ENCODE results near the gene COL2A1. TPM values are rescaled to one million over a fixed set of nuclear protein-coding genes. Genes with fewer than 3 reads are reported as not detected.
"Not testable (repeated sequence)": the region's sequence is repeated elsewhere in the genome, so short reads cannot be mapped to it uniquely, and the experiment has no call there.

Gene COL2A1
- total RNA-seq, 1 donor from 2014 or later, result 1.9 TPM

- H3K4me3 Mint-ChIP-seq (ENCODE audit: unreplicated experiment), result no peak overlapping the region
- peaks cover 11% of the 10 kb centered on the region for H3K27me3 Mint-ChIP-seq (ENCODE audit: unreplicated experiment)
- H3K9me3 Mint-ChIP-seq (ENCODE audit: unreplicated experiment), result peaks cover 8% of the 10 kb centered on the region
- H3K36me3 Mint-ChIP-seq (ENCODE audit: low read depth, unreplicated experiment), result peaks cover 9% of the 10 kb centered on the region
- peaks cover 12% of the 10 kb centered on the region for H3K4me1 Mint-ChIP-seq (ENCODE audit: unreplicated experiment)
- DNase-seq (ENCODE audit: low spot score), result no peak
- H3K27ac Mint-ChIP-seq (ENCODE audit: unreplicated experiment), result no peak overlapping the region
- TF ChIP-seq, protein P1, sequence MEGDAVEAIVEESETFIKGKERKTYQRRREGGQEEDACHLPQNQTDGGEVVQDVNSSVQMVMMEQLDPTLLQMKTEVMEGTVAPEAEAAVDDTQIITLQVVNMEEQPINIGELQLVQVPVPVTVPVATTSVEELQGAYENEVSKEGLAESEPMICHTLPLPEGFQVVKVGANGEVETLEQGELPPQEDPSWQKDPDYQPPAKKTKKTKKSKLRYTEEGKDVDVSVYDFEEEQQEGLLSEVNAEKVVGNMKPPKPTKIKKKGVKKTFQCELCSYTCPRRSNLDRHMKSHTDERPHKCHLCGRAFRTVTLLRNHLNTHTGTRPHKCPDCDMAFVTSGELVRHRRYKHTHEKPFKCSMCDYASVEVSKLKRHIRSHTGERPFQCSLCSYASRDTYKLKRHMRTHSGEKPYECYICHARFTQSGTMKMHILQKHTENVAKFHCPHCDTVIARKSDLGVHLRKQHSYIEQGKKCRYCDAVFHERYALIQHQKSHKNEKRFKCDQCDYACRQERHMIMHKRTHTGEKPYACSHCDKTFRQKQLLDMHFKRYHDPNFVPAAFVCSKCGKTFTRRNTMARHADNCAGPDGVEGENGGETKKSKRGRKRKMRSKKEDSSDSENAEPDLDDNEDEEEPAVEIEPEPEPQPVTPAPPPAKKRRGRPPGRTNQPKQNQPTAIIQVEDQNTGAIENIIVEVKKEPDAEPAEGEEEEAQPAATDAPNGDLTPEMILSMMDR (IDR thresholded peaks at IDR 0.05; ENCODE audit: unreplicated experiment), result no peak
These were observed 42.1 kb downstream of the COL2A1 start for GRCh38 chr12:47962198-47962597.

GRCh38 chr12:47957671-47958070 lies 46.6 kb downstream of the COL2A1 start:
- H3K36me3 Mint-ChIP-seq (ENCODE audit: low read depth, unreplicated experiment), result peaks cover 15% of the 10 kb centered on the region
- DNase-seq (ENCODE audit: low spot score); H3K27me3 Mint-ChIP-seq (ENCODE audit: unreplicated experiment); H3K4me1 Mint-ChIP-seq (ENCODE audit: unreplicated experiment); H3K27ac Mint-ChIP-seq (ENCODE audit: unreplicated experiment); H3K4me3 Mint-ChIP-seq (ENCODE audit: unreplicated experiment): not testable (repeated sequence)
- H3K9me3 Mint-ChIP-seq (ENCODE audit: unreplicated experiment), result peaks cover 14% of the 10 kb centered on the region

DNA sequence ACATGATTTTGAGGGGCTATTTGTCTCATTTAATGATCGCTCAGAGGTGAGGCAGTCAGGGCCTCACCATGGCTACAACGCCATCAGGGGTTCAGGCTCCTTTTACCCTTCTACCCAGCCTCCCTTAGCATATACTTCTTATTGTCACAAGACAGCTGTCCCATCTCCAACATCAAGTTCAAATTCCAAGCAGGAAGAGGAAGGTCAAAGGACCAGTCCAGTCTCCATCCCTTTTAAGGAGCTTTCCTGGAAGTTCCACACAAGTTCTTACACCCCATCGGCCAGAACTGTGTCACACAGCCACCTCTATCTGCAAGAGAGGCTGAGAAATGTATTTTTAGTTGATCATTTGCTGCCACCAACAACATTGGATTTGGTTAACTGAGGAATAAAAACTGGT lies 49.2 kb downstream of the COL2A1 start:
- TF ChIP-seq, protein P1 (IDR thresholded peaks at IDR 0.05; ENCODE audit: unreplicated experiment), result no peak
- H3K4me3 Mint-ChIP-seq (ENCODE audit: unreplicated experiment), result no peak overlapping the region
- no peak overlapping the region for H3K27ac Mint-ChIP-seq (ENCODE audit: unreplicated experiment)
- H3K4me1 Mint-ChIP-seq (ENCODE audit: unreplicated experiment), result no peaks in the 10 kb centered on the region
- H3K27me3 Mint-ChIP-seq (ENCODE audit: unreplicated experiment), result peaks cover 5% of the 10 kb centered on the region
- peaks cover 14% of the 10 kb centered on the region for H3K9me3 Mint-ChIP-seq (ENCODE audit: unreplicated experiment)
- peaks cover 18% of the 10 kb centered on the region for H3K36me3 Mint-ChIP-seq (ENCODE audit: low read depth, unreplicated experiment)
- no peak for DNase-seq (ENCODE audit: low spot score)

DNA sequence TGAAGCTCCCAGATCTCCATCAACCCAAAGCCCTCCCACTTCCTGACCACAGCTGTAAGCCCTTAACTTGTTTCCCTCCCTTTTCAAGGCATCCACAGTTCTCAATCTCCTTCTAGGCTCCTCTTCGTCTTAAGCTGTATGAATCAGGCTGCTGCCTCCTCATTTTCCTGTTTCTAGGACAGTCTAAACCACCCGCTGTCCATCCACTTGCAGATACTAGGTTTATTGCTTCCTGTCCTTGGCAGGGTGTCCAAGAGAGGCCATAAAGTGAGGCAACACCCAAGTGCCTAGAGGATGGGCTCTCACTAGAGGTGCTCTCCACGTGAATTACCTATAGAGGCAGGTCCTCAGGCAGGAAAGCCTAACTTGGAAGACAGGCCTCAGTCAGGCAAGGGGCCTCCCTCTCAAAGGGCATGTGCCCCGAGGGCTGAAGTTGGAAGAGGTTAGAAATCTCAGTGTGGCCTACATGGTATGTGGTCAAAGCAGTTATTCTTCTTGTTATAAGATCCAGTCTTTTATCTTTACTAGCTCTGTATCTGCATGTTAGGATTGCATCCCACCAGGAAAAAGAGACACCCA lies 49.7 kb downstream of the COL2A1 start:
- Mint-ChIP-seq H3K4me1 (ENCODE audit: unreplicated experiment) (no peaks in the 10 kb centered on the region), H3K27ac (ENCODE audit: unreplicated experiment) (no peak overlapping the region), H3K27me3 (ENCODE audit: unreplicated experiment) (peaks cover 4% of the 10 kb centered on the region), H3K4me3 (ENCODE audit: unreplicated experiment) (no peak overlapping the region), H3K36me3 (ENCODE audit: low read depth, unreplicated experiment) (peaks cover 13% of the 10 kb centered on the region), H3K9me3 (ENCODE audit: unreplicated experiment) (peaks cover 9% of the 10 kb centered on the region)
- TF ChIP-seq, protein P1 (IDR thresholded peaks at IDR 0.05; ENCODE audit: unreplicated experiment), result no peak
- no peak for DNase-seq (ENCODE audit: low spot score)

- no peak overlapping the region for H3K27ac Mint-ChIP-seq (ENCODE audit: unreplicated experiment)
- peaks cover 5% of the 10 kb centered on the region for H3K9me3 Mint-ChIP-seq (ENCODE audit: unreplicated experiment)
- H3K4me3 Mint-ChIP-seq (ENCODE audit: unreplicated experiment), result no peak overlapping the region
- H3K4me1 Mint-ChIP-seq (ENCODE audit: unreplicated experiment), result no peaks in the 10 kb centered on the region
- H3K36me3 Mint-ChIP-seq (ENCODE audit: low read depth, unreplicated experiment), result peaks cover 10% of the 10 kb centered on the region
- H3K27me3 Mint-ChIP-seq (ENCODE audit: unreplicated experiment), result no peaks in the 10 kb centered on the region
- no peak for DNase-seq (ENCODE audit: low spot score)
- TF ChIP-seq, protein P1 (IDR thresholded peaks at IDR 0.05; ENCODE audit: unreplicated experiment), result no peak
These were observed 50.2 kb downstream of the COL2A1 start for GRCh38 chr12:47954058-47954457.

All from endothelial cell (in vitro differentiated cells).